ENCODE data around the gene KLHL28.

The KLHL28 gene, protein sequence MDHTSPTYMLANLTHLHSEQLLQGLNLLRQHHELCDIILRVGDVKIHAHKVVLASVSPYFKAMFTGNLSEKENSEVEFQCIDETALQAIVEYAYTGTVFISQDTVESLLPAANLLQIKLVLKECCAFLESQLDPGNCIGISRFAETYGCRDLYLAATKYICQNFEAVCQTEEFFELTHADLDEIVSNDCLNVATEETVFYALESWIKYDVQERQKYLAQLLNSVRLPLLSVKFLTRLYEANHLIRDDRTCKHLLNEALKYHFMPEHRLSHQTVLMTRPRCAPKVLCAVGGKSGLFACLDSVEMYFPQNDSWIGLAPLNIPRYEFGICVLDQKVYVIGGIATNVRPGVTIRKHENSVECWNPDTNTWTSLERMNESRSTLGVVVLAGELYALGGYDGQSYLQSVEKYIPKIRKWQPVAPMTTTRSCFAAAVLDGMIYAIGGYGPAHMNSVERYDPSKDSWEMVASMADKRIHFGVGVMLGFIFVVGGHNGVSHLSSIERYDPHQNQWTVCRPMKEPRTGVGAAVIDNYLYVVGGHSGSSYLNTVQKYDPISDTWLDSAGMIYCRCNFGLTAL

GRCh38 chr14:44961554-44962333 lies at the start of gene KLHL28, which contains the start of gene TOGARAM1:
TSS of gene KLHL28 (minus strand) at chr14:44961947. CDS start at chr14:44945928, 16,019 bp downstream.
TSS of gene TOGARAM1 (plus strand) at chr14:44962190. CDS start at chr14:44962422, 232 bp downstream.
- DNase-seq = peak; percentile 93

GRCh38 chr14:45003924-45004323 lies 42.2 kb upstream of the KLHL28 start:
- DNase-seq = no peak

DNA sequence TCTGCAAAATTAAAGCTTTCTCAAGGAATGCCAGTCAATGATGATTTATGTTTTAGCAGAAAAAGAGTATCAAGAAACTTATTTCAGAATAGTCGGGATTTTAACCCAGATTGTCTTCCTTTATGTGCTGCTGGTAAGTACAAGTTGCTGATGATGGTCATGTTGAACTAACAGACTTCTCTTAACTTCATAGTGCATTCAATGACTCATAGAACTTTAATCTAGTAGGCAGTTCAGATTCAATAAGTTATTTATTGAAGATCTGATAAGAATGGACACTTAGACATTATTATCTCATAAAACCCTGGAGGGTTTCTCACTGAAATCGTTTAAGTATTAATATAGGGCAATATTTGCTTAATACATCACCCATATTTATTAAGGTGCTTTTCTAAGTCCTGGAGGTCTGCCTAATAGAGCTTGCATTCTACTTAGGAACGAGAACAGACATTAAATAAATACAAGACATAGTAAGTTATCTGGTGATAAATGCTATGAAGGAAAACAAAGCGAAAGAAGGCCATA lies 34.1 kb upstream of the KLHL28 start:
- DNase-seq = no peak

DNA sequence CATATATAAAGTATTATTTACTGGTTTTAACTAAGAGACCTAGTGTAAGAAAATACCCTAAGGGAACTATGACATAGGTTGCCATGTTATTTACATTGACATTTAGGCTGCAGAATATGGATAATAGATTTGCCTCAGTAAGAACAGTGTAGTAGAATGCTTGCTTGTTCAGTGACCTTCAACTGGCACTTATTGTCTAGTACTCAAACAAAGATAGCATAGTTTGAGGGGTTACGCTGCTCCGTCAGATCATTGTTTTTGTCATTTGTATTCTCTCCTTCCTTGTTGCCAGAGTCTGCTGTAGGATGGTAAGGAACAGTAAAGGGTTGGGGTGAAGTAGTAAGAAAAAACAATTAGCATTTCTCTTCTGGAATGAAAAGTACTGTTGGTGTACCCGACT lies 33.4 kb upstream of the KLHL28 start:
- DNase-seq = no peak

- DNase-seq = no peak
Measured at GRCh38 chr14:44990533-44990932, 28.8 kb upstream of the KLHL28 start.

GRCh38 chr14:44989497-44990440 lies 28.0 kb upstream of the KLHL28 start:
- DNase-seq = no peak

- DNase-seq = no peak
Measured at GRCh38 chr14:44988694-44989093, 26.9 kb upstream of the KLHL28 start.

GRCh38 chr14:44982594-44982993 lies 20.8 kb upstream of the KLHL28 start:
- no peak for DNase-seq

DNA sequence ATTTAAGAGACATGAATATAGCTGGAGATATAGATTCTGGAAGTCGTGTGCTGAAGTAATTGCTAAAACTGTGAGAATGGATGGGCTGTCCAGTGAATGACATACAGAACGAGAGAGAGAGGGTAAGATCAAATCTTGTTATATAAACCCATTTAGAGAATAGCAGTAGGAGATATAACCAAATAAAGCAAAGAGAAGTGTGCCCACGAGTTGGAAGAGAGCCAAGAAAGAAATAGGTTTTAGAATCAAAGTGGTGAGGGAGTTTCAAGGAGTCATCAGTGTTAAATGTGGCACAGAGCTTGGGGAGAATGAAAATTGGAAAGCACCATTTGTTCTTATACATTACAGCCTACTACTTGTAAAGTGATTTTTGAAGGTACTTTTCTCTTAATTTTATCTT lies 19.5 kb upstream of the KLHL28 start:
- no peak for DNase-seq

- DNase-seq = no peak
Measured at GRCh38 chr14:44979740-44980356, 18.1 kb upstream of the KLHL28 start.

- no peak for DNase-seq
Measured at GRCh38 chr14:44979273-44979672, 17.5 kb upstream of the KLHL28 start.

GRCh38 chr14:44971459-44971858 lies 9.7 kb upstream of the KLHL28 start:
- DNase-seq = no peak

- no peak for DNase-seq
Measured at GRCh38 chr14:44970907-44971306, 9.2 kb upstream of the KLHL28 start.

GRCh38 chr14:44968714-44969113 lies 7.0 kb upstream of the KLHL28 start:
- DNase-seq = no peak

DNA sequence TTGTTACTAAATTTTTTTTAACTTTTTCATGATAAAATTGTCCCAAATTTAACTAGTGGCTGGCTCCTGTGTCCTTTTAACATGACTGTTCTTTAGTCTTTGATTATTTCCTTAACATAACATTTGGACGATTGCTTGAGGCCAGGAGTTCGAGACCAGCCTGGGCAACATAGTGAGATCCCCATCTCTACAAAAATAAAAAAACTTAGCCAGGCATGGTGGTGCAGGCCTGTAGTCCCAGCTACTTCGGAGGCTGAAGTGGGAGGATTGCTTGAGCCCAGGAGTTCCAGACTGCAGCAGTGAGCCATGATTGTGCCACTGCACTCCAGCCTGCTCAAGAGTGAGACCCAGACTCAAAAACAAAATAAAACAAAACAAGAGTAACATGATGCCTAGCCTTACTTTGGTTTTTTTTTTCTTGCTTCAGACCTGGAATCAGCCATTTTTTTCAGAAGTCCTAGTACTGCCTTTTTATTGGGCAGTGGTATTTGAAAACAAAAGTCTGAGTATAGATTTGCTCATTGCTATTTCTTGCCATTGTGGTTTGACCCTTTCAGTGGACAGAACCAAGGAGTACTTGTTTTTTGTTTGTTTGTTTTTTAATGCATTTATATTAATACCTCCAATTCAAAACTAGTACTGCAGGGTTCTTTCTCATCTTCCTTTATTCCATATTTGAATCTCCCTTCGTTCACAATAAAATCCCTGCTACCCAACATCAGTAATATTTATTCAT lies 5.0 kb upstream of the KLHL28 start:
- no peak for DNase-seq

DNA sequence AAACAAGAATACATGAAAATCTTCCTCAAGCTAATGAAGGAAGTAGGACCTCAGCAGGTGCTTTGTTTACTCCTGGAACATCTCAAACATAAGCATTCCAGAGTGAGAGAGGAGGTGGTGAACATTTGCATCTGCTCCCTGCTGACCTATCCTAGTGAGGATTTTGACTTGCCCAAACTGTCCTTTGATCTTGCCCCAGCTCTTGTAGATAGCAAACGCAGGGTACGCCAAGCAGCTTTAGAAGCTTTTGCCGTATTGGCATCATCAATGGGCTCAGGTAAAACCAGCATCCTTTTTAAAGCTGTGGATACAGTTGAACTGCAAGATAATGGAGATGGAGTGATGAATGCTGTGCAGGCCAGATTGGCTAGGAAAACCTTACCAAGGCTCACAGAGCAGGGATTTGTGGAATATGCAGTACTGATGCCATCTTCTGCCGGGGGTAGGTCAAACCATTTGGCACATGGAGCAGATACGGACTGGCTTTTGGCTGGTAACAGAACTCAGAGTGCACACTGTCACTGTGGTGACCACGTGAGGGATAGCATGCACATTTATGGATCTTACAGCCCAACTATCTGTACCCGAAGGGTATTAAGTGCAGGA lies 2.1 kb upstream of the KLHL28 start:
- DNase-seq = no peak

GRCh38 chr14:44963044-44963528 lies 1.3 kb upstream of the KLHL28 start:
- no peak for DNase-seq

GRCh38 chr14:44962334-44963043 lies 742 bp upstream of the KLHL28 start:
- DNase-seq = peak; percentile 73

- peak; percentile 71 for DNase-seq
Measured at GRCh38 chr14:44961151-44961553, 595 bp downstream of the KLHL28 start.

- DNase-seq = no peak
Measured at GRCh38 chr14:44960646-44961045, 1.1 kb downstream of the KLHL28 start.
